ENCODE results near the gene RANBP3.
"Not testable (repeated sequence)": the region's sequence is repeated elsewhere in the genome, so short reads cannot be mapped to it uniquely, and the experiment has no call there.

Gene RANBP3

GRCh38 chr19:5977785-5978605, at the start of gene RANBP3:
RANBP3 (minus strand) TSS chr19:5978140; CDS start chr19:5978082, 58 bp downstream.
- peaks cover 37 to 49% of the 10 kb centered on the region in 2 donors for H3K4me1 ChIP-seq (ENCODE audit: control insufficient read depth in 2 of 2, insufficient read depth in 2 of 2, low read length in 2 of 2)
- H3K27ac ChIP-seq (ENCODE audit: low read depth in 2 of 2, low read length in 2 of 2): peak within 1 kb of the TSS; percentile 83 to 90
- H3K27me3 ChIP-seq (ENCODE audit: control insufficient read depth in 2 of 2, insufficient read depth in 2 of 2, low read length in 2 of 2): no peaks in the 10 kb centered on the region
- H3K36me3 ChIP-seq (ENCODE audit: control insufficient read depth in 2 of 2, insufficient read depth in 2 of 2, low read length in 2 of 2): peaks cover 0 to 19% of the 10 kb centered on the region in 2 donors
- H3K4me3 ChIP-seq (ENCODE audit: low read length in 2 of 2): peak within 1 kb of the TSS; percentile 75 to 87
- no peaks in the 10 kb centered on the region for H3K9me3 ChIP-seq (ENCODE audit: control insufficient read depth in 2 of 2, low read length in 2 of 2)
- H3K9ac ChIP-seq (ENCODE audit: low read depth in 1 of 2, low read length in 2 of 2): peak within 1 kb of the TSS; percentile 83 to 87

GRCh38 chr19:6026390-6027227, 48.7 kb upstream of the RANBP3 start:
- no peaks in the 10 kb centered on the region for H3K27me3 ChIP-seq (ENCODE audit: control insufficient read depth in 2 of 2, insufficient read depth in 2 of 2, low read length in 2 of 2)
- no peak overlapping the region for H3K27ac ChIP-seq (ENCODE audit: low read depth in 2 of 2, low read length in 2 of 2)
- peaks cover 4 to 13% of the 10 kb centered on the region in 2 donors for H3K36me3 ChIP-seq (ENCODE audit: control insufficient read depth in 2 of 2, insufficient read depth in 2 of 2, low read length in 2 of 2)
- no peaks in the 10 kb centered on the region for H3K9me3 ChIP-seq (ENCODE audit: control insufficient read depth in 2 of 2, low read length in 2 of 2)
- H3K4me3 ChIP-seq (ENCODE audit: low read length in 2 of 2): no peak overlapping the region
- H3K9ac ChIP-seq (ENCODE audit: low read depth in 1 of 2, low read length in 2 of 2): no peak overlapping the region
- H3K4me1 ChIP-seq (ENCODE audit: control insufficient read depth in 2 of 2, insufficient read depth in 2 of 2, low read length in 2 of 2): no peaks in the 10 kb centered on the region

GRCh38 chr19:6024756-6025155, 46.8 kb upstream of the RANBP3 start:
- not testable (repeated sequence) for H3K4me1 ChIP-seq (ENCODE audit: control insufficient read depth in 2 of 2, insufficient read depth in 2 of 2, low read length in 2 of 2); H3K27me3 ChIP-seq (ENCODE audit: control insufficient read depth in 2 of 2, insufficient read depth in 2 of 2, low read length in 2 of 2); H3K9me3 ChIP-seq (ENCODE audit: control insufficient read depth in 2 of 2, low read length in 2 of 2); H3K27ac ChIP-seq (ENCODE audit: low read depth in 2 of 2, low read length in 2 of 2); H3K9ac ChIP-seq (ENCODE audit: low read depth in 1 of 2, low read length in 2 of 2); H3K4me3 ChIP-seq (ENCODE audit: low read length in 2 of 2)
- peaks cover 4 to 16% of the 10 kb centered on the region in 2 donors for H3K36me3 ChIP-seq (ENCODE audit: control insufficient read depth in 2 of 2, insufficient read depth in 2 of 2, low read length in 2 of 2)

GRCh38 chr19:6023936-6024335, 46.0 kb upstream of the RANBP3 start:
- Histone ChIP-seq H3K36me3 (ENCODE audit: control insufficient read depth in 2 of 2, insufficient read depth in 2 of 2, low read length in 2 of 2) (peaks cover 4 to 16% of the 10 kb centered on the region in 2 donors), H3K9me3 (ENCODE audit: control insufficient read depth in 2 of 2, low read length in 2 of 2) (no peaks in the 10 kb centered on the region), H3K27me3 (ENCODE audit: control insufficient read depth in 2 of 2, insufficient read depth in 2 of 2, low read length in 2 of 2) (no peaks in the 10 kb centered on the region), H3K4me1 (ENCODE audit: control insufficient read depth in 2 of 2, insufficient read depth in 2 of 2, low read length in 2 of 2) (no peaks in the 10 kb centered on the region), H3K27ac (ENCODE audit: low read depth in 2 of 2, low read length in 2 of 2) (no peak overlapping the region), H3K9ac (ENCODE audit: low read depth in 1 of 2, low read length in 2 of 2) (no peak overlapping the region), H3K4me3 (ENCODE audit: low read length in 2 of 2) (no peak overlapping the region)

- Histone ChIP-seq H3K36me3 (ENCODE audit: control insufficient read depth in 2 of 2, insufficient read depth in 2 of 2, low read length in 2 of 2) (peaks cover 4 to 16% of the 10 kb centered on the region in 2 donors), H3K9ac (ENCODE audit: low read depth in 1 of 2, low read length in 2 of 2) (no peak overlapping the region), H3K27me3 (ENCODE audit: control insufficient read depth in 2 of 2, insufficient read depth in 2 of 2, low read length in 2 of 2) (no peaks in the 10 kb centered on the region), H3K4me3 (ENCODE audit: low read length in 2 of 2) (no peak overlapping the region), H3K9me3 (ENCODE audit: control insufficient read depth in 2 of 2, low read length in 2 of 2) (no peaks in the 10 kb centered on the region), H3K27ac (ENCODE audit: low read depth in 2 of 2, low read length in 2 of 2) (no peak overlapping the region), H3K4me1 (ENCODE audit: control insufficient read depth in 2 of 2, insufficient read depth in 2 of 2, low read length in 2 of 2) (no peaks in the 10 kb centered on the region)
Observed at GRCh38 chr19:6023085-6023682, 45.2 kb upstream of the RANBP3 start.

- H3K27me3 ChIP-seq (ENCODE audit: control insufficient read depth in 2 of 2, insufficient read depth in 2 of 2, low read length in 2 of 2): no peaks in the 10 kb centered on the region
- no peaks in the 10 kb centered on the region for H3K4me1 ChIP-seq (ENCODE audit: control insufficient read depth in 2 of 2, insufficient read depth in 2 of 2, low read length in 2 of 2)
- peaks cover 4 to 16% of the 10 kb centered on the region in 2 donors for H3K36me3 ChIP-seq (ENCODE audit: control insufficient read depth in 2 of 2, insufficient read depth in 2 of 2, low read length in 2 of 2)
- H3K9me3 ChIP-seq (ENCODE audit: control insufficient read depth in 2 of 2, low read length in 2 of 2): no peaks in the 10 kb centered on the region
- H3K9ac ChIP-seq (ENCODE audit: low read depth in 1 of 2, low read length in 2 of 2): no peak overlapping the region
- no peak overlapping the region for H3K4me3 ChIP-seq (ENCODE audit: low read length in 2 of 2)
- no peak overlapping the region for H3K27ac ChIP-seq (ENCODE audit: low read depth in 2 of 2, low read length in 2 of 2)
Observed at GRCh38 chr19:6022570-6023064, 44.7 kb upstream of the RANBP3 start.

GRCh38 chr19:6021878-6022569, 44.1 kb upstream of the RANBP3 start:
- no peaks in the 10 kb centered on the region for H3K9me3 ChIP-seq (ENCODE audit: control insufficient read depth in 2 of 2, low read length in 2 of 2)
- H3K4me3 ChIP-seq (ENCODE audit: low read length in 2 of 2): no peak overlapping the region
- H3K9ac ChIP-seq (ENCODE audit: low read depth in 1 of 2, low read length in 2 of 2): no peak overlapping the region
- no peaks in the 10 kb centered on the region for H3K4me1 ChIP-seq (ENCODE audit: control insufficient read depth in 2 of 2, insufficient read depth in 2 of 2, low read length in 2 of 2)
- no peak overlapping the region for H3K27ac ChIP-seq (ENCODE audit: low read depth in 2 of 2, low read length in 2 of 2)
- no peaks in the 10 kb centered on the region for H3K27me3 ChIP-seq (ENCODE audit: control insufficient read depth in 2 of 2, insufficient read depth in 2 of 2, low read length in 2 of 2)
- peaks cover 4 to 11% of the 10 kb centered on the region in 2 donors for H3K36me3 ChIP-seq (ENCODE audit: control insufficient read depth in 2 of 2, insufficient read depth in 2 of 2, low read length in 2 of 2)

- no peak overlapping the region for H3K4me3 ChIP-seq (ENCODE audit: low read length in 2 of 2)
- no peak overlapping the region for H3K27ac ChIP-seq (ENCODE audit: low read depth in 2 of 2, low read length in 2 of 2)
- H3K36me3 ChIP-seq (ENCODE audit: control insufficient read depth in 2 of 2, insufficient read depth in 2 of 2, low read length in 2 of 2): peaks cover under 1 to 5% of the 10 kb centered on the region in 2 donors
Observed at GRCh38 chr19:6020972-6021805, 43.2 kb upstream of the RANBP3 start.

More at GRCh38 chr19:6020972-6021805, 43.2 kb upstream of the RANBP3 start:
- Histone ChIP-seq H3K9me3 (ENCODE audit: control insufficient read depth in 2 of 2, low read length in 2 of 2) (no peaks in the 10 kb centered on the region), H3K27me3 (ENCODE audit: control insufficient read depth in 2 of 2, insufficient read depth in 2 of 2, low read length in 2 of 2) (no peaks in the 10 kb centered on the region), H3K9ac (ENCODE audit: low read depth in 1 of 2, low read length in 2 of 2) (no peak overlapping the region), H3K4me1 (ENCODE audit: control insufficient read depth in 2 of 2, insufficient read depth in 2 of 2, low read length in 2 of 2) (no peaks in the 10 kb centered on the region)
